GOT3 (cell line): Measurements from ENCODE around the gene CDC42EP2.

ENCODE experiments used
- DNase-seq: peaks from one replicate; lab custom pipeline; 2025; ENCODE audit warnings: mixed read lengths; lab: John Stamatoyannopoulos, UW

The CDC42EP2 gene

DNA sequence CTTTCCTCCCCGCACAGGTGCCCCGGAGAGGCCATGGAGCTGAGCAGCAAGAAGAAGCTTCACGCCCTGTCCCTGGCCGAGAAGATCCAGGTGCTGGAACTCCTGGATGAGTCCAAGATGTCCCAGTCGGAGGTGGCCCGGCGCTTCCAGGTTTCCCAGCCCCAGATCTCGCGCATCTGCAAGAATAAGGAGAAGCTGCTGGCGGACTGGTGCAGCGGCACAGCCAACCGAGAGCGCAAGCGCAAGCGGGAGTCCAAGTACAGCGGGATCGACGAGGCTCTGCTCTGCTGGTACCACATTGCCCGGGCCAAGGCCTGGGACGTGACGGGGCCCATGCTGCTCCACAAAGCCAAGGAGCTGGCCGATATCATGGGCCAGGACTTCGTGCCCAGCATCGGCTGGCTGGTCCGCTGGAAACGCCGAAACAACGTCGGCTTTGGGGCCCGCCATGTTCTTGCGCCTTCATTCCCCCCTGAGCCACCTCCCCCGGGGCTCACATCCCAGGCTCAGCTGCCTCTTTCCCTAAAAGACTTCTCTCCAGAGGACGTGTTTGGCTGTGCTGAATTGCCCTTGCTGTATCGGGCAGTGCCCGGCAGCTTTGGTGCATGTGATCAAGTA is 41.2 kb downstream of the CDC42EP2 start:
- no peak for DNase-seq

DNA sequence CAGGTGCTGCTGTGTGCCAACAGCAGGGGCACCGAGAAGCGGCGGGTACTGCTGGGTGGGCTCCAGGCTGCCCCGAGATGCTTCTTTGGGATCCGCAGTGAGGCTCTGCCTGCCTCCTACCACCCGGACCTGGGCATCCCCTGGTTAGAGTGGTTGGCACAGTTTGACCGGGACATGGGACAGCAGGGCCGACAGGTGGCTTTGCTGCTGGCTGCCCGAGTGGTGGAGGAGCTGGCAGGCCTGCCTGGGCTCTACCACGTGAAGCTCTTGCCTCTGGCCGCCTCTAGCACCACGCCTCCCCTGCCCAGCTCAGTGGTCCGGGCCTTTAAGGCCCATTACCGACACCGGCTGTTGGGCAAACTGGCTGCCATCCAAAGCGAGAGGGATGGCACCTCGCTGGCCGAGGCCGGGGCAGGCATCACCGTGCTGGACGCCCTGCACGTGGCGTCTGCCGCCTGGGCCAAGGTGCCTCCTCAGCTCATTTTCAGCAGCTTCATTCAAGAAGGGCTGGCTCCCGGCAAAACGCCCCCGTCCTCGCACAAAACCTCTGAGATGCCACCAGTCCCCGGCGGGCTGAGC is 41.8 kb downstream of the CDC42EP2 start:
- DNase-seq: no peak

GRCh38 chr11:65357856-65358356 is 43.2 kb downstream of the CDC42EP2 start:
- no peak for DNase-seq

GRCh38 chr11:65362320-65362931 is 47.8 kb downstream of the CDC42EP2 start:
- no peak for DNase-seq

GRCh38 chr11:65362966-65363365 is 48.3 kb downstream of the CDC42EP2 start:
- no peak for DNase-seq

DNA sequence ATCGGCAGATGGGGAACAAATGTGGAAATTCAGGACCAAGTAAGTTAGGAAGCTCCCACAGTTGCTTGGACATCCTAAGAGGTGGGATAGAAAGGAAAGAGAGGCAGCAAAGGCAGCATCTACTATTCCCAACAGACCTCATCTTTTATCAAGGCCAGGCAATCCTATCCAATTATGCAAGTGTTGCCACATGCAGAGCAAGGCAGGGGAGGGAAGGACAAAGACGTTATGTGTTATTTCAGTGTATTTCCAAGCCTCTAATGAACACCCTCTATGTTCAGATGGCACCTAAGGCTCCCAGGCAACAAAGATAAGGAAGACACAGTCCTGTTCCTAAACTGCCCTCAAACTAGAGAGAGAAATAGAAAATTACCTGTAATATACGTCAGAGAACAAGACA is 49.1 kb downstream of the CDC42EP2 start:
- DNase-seq: no peak

- no peak for DNase-seq
Observed at GRCh38 chr11:65366340-65366773, 51.7 kb downstream of the CDC42EP2 start.

- DNase-seq: no peak
Observed at GRCh38 chr11:65370659-65371049, 56.0 kb downstream of the CDC42EP2 start.
